Motor neuron (in vitro differentiated cells): ENCODE measurements around the gene GOLT1A. TPM values are rescaled to one million over a fixed set of nuclear protein-coding genes. Genes with fewer than 3 reads are reported as not detected.
A peak's percentile ranks its signal among the peaks of the same experiment; 100 is the strongest.

Experiments used
- ATAC-seq, 8 experiments: fragments of 200-7000 bp; cut with Tn5 transposase; replicated peaks in 6 of 8; 2 replicates each; pipeline ENCODE4 v1.8.0; 2021; ENCODE audit warnings: mild to moderate bottlenecking in 8 of 8, moderate library complexity in 8 of 8
- H3K27ac ChIP-seq, 2 donors: fragments of 250-450 bp; sonication (Bioruptor Pico); 2 replicates each; pipeline ENCODE4 v1.9.0; 2021; ENCODE audit warnings: antibody characterized with exemption in 2 of 2, mild to moderate bottlenecking in 2 of 2, moderate library complexity in 1 of 2
- H3K4me1 ChIP-seq, 2 donors: fragments of 250-450 bp; sonication (Bioruptor Pico); replicated peaks in 1 of 2; 2 replicates each; pipeline ENCODE4 v1.6.1; 2021; ENCODE audit warnings: antibody characterized with exemption in 2 of 2, mild to moderate bottlenecking in 2 of 2, moderate library complexity in 1 of 2
- H3K4me3 ChIP-seq, 5 donors: fragments of 250-450 bp; sonication (Bioruptor Pico); 2 replicates each; pipeline ENCODE4 v1.9.0; 2021; ENCODE audit warnings: antibody characterized with exemption in 5 of 5, mild to moderate bottlenecking in 5 of 5, moderate library complexity in 4 of 5
- WGBS, 10 experiments: fragments of 450-650 bp; shearing (Covaris generic); methylation state at CpG; one replicate each; pipeline ENCODE4 v1.0.0; 2022; 5-methylcytosine and 5-hydroxymethylcytosine counted together
- in situ Hi-C, 9 experiments: fragments of 400-800 bp; cut with MboI; loops; one replicate each; pipeline ENCODE4 v1.15.0; 2021; ENCODE audit warnings: low sequenced_read_pairs in 9 of 9, low pct_unique_long_range_greater_than_20kb in 2 of 9; ENCODE audit not compliant: unreplicated experiment in 9 of 9
- total RNA-seq, 8 experiments: library from RNA; unstranded; fragments of 300-600 nt; gene quantifications; 2 replicates each; pipeline versions ENCODE4 v1.2.3 to v1.2.4, GENCODE V29; 2022

The GOLT1A gene
- total RNA-seq, 8 experiments from 2014 or later: 0.46 to 2.3 (median 0.54) TPM; not detected in 2

GRCh38 chr1:204194771-204195170, 19.0 kb downstream of the GOLT1A start:
- 65 to 100% (median 78%) methylated on average over 1 to 4 of the region's 7 CpGs; no CpG with 5 or more reads in 6 of the 10 experiments for WGBS, 10 experiments
- in situ Hi-C loops: loop anchor here in 1 of 9 experiments (25.0 kb wide), 1 partner anchor 318 kb away; the partner anchor contains the start of gene MDM4
- no peak overlapping the region for H3K4me3 ChIP-seq
- peaks cover 27 to 38% of the 10 kb centered on the region in 2 donors for H3K4me1 ChIP-seq
- ATAC-seq: no peak
- no peak overlapping the region for H3K27ac ChIP-seq

- in situ Hi-C loops: loop anchor here in 1 of 9 experiments (25.0 kb wide), 1 partner anchor 318 kb away; the partner anchor contains the start of gene MDM4
- WGBS, 10 experiments: 33 to 100% (median 83%) methylated on average over 1 to 2 of the region's 2 CpGs; no CpG with 5 or more reads in 3 of the 10 experiments
- no peak for ATAC-seq
- Histone ChIP-seq H3K4me3 (no peak overlapping the region), H3K27ac (no peak overlapping the region), H3K4me1 (peaks cover 33 to 44% of the 10 kb centered on the region in 2 donors)
These were observed 19.7 kb downstream of the GOLT1A start for GRCh38 chr1:204194080-204194479.

GRCh38 chr1:204192589-204193352, 21.0 kb downstream of the GOLT1A start:
- in situ Hi-C loops: loop anchor here in 1 of 9 experiments (25.0 kb wide), 1 partner anchor 320 kb away; the partner anchor contains the start of gene MDM4
- no peak overlapping the region for H3K4me3 ChIP-seq
- WGBS, 10 experiments: 40 to 100% (median 85%) methylated on average over 1 to 3 of the region's 3 CpGs; no CpG with 5 or more reads in 2 of the 10 experiments
- peaks cover 39 to 52% of the 10 kb centered on the region in 2 donors for H3K4me1 ChIP-seq
- ATAC-seq: no peak
- no peak overlapping the region for H3K27ac ChIP-seq

GRCh38 chr1:204192046-204192445, 21.7 kb downstream of the GOLT1A start:
- H3K4me1 ChIP-seq: peaks cover 39 to 53% of the 10 kb centered on the region in 2 donors

GRCh38 chr1:204191456-204191855, 22.3 kb downstream of the GOLT1A start:
- Histone ChIP-seq H3K27ac (no peak overlapping the region), H3K4me3 (no peak overlapping the region), H3K4me1 (peaks cover 41 to 53% of the 10 kb centered on the region in 2 donors)
- in situ Hi-C loops: loop anchor here in 1 of 9 experiments (25.0 kb wide), 1 partner anchor 321 kb away; the partner anchor contains the start of gene MDM4
- WGBS, 10 experiments: 43 to 100% (median 84%) methylated on average over 2 to 6 of the region's 7 CpGs; no CpG with 5 or more reads in 4 of the 10 experiments
- no peak for ATAC-seq

More at GRCh38 chr1:204192046-204192445, 21.7 kb downstream of the GOLT1A start:
- ATAC-seq: no peak
- Histone ChIP-seq H3K27ac (no peak overlapping the region), H3K4me3 (no peak overlapping the region)
- in situ Hi-C loops: loop anchor here in 1 of 9 experiments (25.0 kb wide), 1 partner anchor 320 kb away; the partner anchor contains the start of gene MDM4
- WGBS, 10 experiments: 80 to 100% (median 97%) methylated on average over 1 to 2 of the region's 2 CpGs; no CpG with 5 or more reads in 4 of the 10 experiments

GRCh38 chr1:204190212-204191211, 23.3 kb downstream of the GOLT1A start:
- WGBS, 10 experiments: 15 to 81% (median 51%) methylated on average over 1 to 13 of the region's 44 CpGs
- ATAC-seq: peak; percentile 40 to 76 (median 60)
- Histone ChIP-seq H3K4me1 (peaks cover 39 to 47% of the 10 kb centered on the region in 2 donors), H3K4me3 (peak overlapping the region in 1 of 5 donors; percentile 10), H3K27ac (peak overlapping the region; percentile 49 to 72)
- in situ Hi-C loops: loop anchor here in 1 of 9 experiments (25.0 kb wide), 1 partner anchor 322 kb away; the partner anchor contains the start of gene MDM4

- in situ Hi-C loops: loop anchor here in 1 of 9 experiments (25.0 kb wide), 1 partner anchor 323 kb away; the partner anchor contains the start of gene MDM4
- 53 to 83% (median 69%) methylated on average over 2 to 10 of the region's 11 CpGs; no CpG with 5 or more reads in 3 of the 10 experiments for WGBS, 10 experiments
- Histone ChIP-seq H3K4me3 (no peak overlapping the region), H3K4me1 (peaks cover 39 to 47% of the 10 kb centered on the region in 2 donors), H3K27ac (peak overlapping the region; percentile 2 to 49)
- ATAC-seq: peak in 5 of 8 experiments; percentile 70 to 94 (median 81)
These were observed 24.7 kb downstream of the GOLT1A start for GRCh38 chr1:204188959-204189639.

- 33 to 100% (median 88%) methylated on average over 1 to 10 of the region's 10 CpGs; no CpG with 5 or more reads in 2 of the 10 experiments for WGBS, 10 experiments
- H3K4me3 ChIP-seq: no peak overlapping the region
- peaks cover 39 to 45% of the 10 kb centered on the region in 2 donors for H3K4me1 ChIP-seq
- ATAC-seq: no peak
- H3K27ac ChIP-seq: no peak overlapping the region
- in situ Hi-C loops: loop anchor here in 1 of 9 experiments (25.0 kb wide), 1 partner anchor 326 kb away; the partner anchor contains the start of gene MDM4
These were observed 27.2 kb downstream of the GOLT1A start for GRCh38 chr1:204186597-204186996.

GRCh38 chr1:204181116-204181515, 32.7 kb downstream of the GOLT1A start:
- Histone ChIP-seq H3K4me1 (peaks cover under 1 to 11% of the 10 kb centered on the region in 2 donors), H3K4me3 (no peak overlapping the region), H3K27ac (no peak overlapping the region)
- no peak for ATAC-seq
- WGBS, 10 experiments: 17 to 36% (median 30%) methylated on average over 1 of the region's 1 CpG; no CpG with 5 or more reads in 7 of the 10 experiments
- in situ Hi-C loops: loop anchor here in 1 of 9 experiments (25.0 kb wide), 1 partner anchor 331 kb away; the partner anchor contains the start of gene MDM4

GRCh38 chr1:204180133-204180532, 33.7 kb downstream of the GOLT1A start:
- ATAC-seq: peak in 1 of 8 experiments; percentile 7
- H3K4me3 ChIP-seq: no peak overlapping the region
- H3K27ac ChIP-seq: no peak overlapping the region
- peaks cover 3 to 9% of the 10 kb centered on the region in 2 donors for H3K4me1 ChIP-seq
- 37 to 68% (median 57%) methylated on average over 2 to 6 of the region's 6 CpGs; no CpG with 5 or more reads in 2 of the 10 experiments for WGBS, 10 experiments
- in situ Hi-C loops: loop anchor here in 1 of 9 experiments (25.0 kb wide), 1 partner anchor 332 kb away; the partner anchor contains the start of gene MDM4

- no peak overlapping the region for H3K4me3 ChIP-seq
- in situ Hi-C loops: loop anchor here in 1 of 9 experiments (25.0 kb wide), 1 partner anchor 334 kb away; the partner anchor contains the start of gene MDM4
These were observed 35.1 kb downstream of the GOLT1A start for GRCh38 chr1:204178487-204179281.

More at GRCh38 chr1:204178487-204179281, 35.1 kb downstream of the GOLT1A start:
- H3K4me1 ChIP-seq: peaks cover 3 to 9% of the 10 kb centered on the region in 2 donors
- H3K27ac ChIP-seq: no peak overlapping the region
- ATAC-seq: no peak
- WGBS, 10 experiments: 17 to 100% (median 81%) methylated on average over 1 to 7 of the region's 7 CpGs; no CpG with 5 or more reads in 3 of the 10 experiments
